HCT116 (cell line): ENCODE measurements around the gene CLIP4. TPM values are rescaled to one million over a fixed set of nuclear protein-coding genes. Genes with fewer than 3 reads are reported as not detected.

Experiments
- ATAC-seq: fragments of 200-7000 bp; cut with Tn5 transposase; 2 replicates; pipeline ENCODE4 v1.9.1; 2020; ENCODE audit warnings: mild to moderate bottlenecking, moderate library complexity
- BruUV-seq: library from RNA; stranded (reverse); fragments of 400-500 nt; replicated peaks from 2 replicates; lab custom pipeline; 2021; lab: Mats Ljungman, UMichigan
- CTCF ChIA-PET: fragments of 300-600 bp; sonication (Branson Sonifier 250); formaldehyde crosslinking; loops from one replicate; lab custom pipeline; 2021; ENCODE audit warnings: antibody characterized with exemption; lab: Charles Lee
- POLR2A ChIA-PET: fragments of 300-600, 350-600 bp; sonication (Branson Sonifier 250); formaldehyde crosslinking; loops from one replicate; lab custom pipeline; 2021; ENCODE audit warnings: antibody characterized with exemption; lab: Charles Lee
- RAD21 ChIA-PET, 2 experiments: fragments of 300-600 bp; sonication (Branson Sonifier 250); formaldehyde crosslinking; loops; one replicate each; lab custom pipeline; 2023; ENCODE audit warnings: low total read pairs in 2 of 2; ENCODE audit not compliant: uncharacterized antibody in 2 of 2, unreplicated experiment in 2 of 2, low non-redundant PET in 1 of 2; lab: Charles Lee
- DNase-seq: peaks from one replicate; pipeline ENCODE4 v3.0.0-alpha.2; 2010; ENCODE audit warnings: low read depth, low spot score
- H2AFZ ChIP-seq: fragments of 200-600 bp; shearing (Covaris generic), sonication (generic); 2 replicates; pipeline ENCODE4 v1.6.1; 2017; ENCODE audit warnings: low read depth, mixed run types, mixed read lengths, antibody characterized with exemption, low read length; ENCODE audit not compliant: poor library complexity, severe bottlenecking
- H3K27ac ChIP-seq: 2 replicates; pipeline ENCODE4 v1.5.1; 2012; ENCODE audit warnings: low read depth, low read length
- H3K27me3 ChIP-seq: fragments of 200-600 bp; sonication (generic); 2 replicates; pipeline ENCODE4 v1.6.1; 2016; ENCODE audit warnings: mixed run types, low read length, mixed read lengths; ENCODE audit not compliant: insufficient read depth
- H3K36me3 ChIP-seq, 2 experiments: fragments of 200-500 bp in 1 of 2; fragments of 200-600 bp in 1 of 2; sonication (Bioruptor generic) in 1 of 2; sonication (generic) in 1 of 2; 2 replicates each; pipeline versions ENCODE4 v1.5.1 to v1.6.1; 2014 to 2016; ENCODE audit warnings: low read length in 2 of 2, inconsistent platforms in 1 of 2, mixed read lengths in 1 of 2, mixed run types in 1 of 2; ENCODE audit not compliant: insufficient read depth in 2 of 2, control insufficient read depth in 1 of 2
- H3K4me1 ChIP-seq, 2 experiments: fragments of 200-600 bp in 1 of 2; sonication (generic) in 1 of 2; 2 replicates each; pipeline versions ENCODE4 v1.5.1 to v1.6.1; 2012 to 2017; ENCODE audit warnings: low read length in 2 of 2, inconsistent platforms in 1 of 2, mild to moderate bottlenecking in 1 of 2, mixed read lengths in 1 of 2, mixed run types in 1 of 2, moderate library complexity in 1 of 2; ENCODE audit not compliant: insufficient read depth in 2 of 2, control insufficient read depth in 1 of 2
- H3K4me2 ChIP-seq: fragments of 200-600 bp; sonication (generic); 2 replicates; pipeline ENCODE4 v1.6.1; 2017; ENCODE audit warnings: mixed run types, low read length, mixed read lengths
- H3K4me3 ChIP-seq, 2 experiments: fragments of 200-600 bp in 1 of 2; sonication (generic) in 1 of 2; replicated peaks in 1 of 2; 2 replicates each; pipeline ENCODE4 v1.5.1; 2011 to 2016; ENCODE audit warnings: low read length in 2 of 2, control low read depth in 1 of 2, low read depth in 1 of 2, mild to moderate bottlenecking in 1 of 2, mixed read lengths in 1 of 2, mixed run types in 1 of 2
- H3K79me2 ChIP-seq: fragments of 200-600 bp; sonication (generic); 2 replicates; pipeline ENCODE4 v1.6.1; 2017; ENCODE audit warnings: mild to moderate bottlenecking, mixed run types, low read length, moderate library complexity, mixed read lengths; ENCODE audit not compliant: insufficient read depth
- H3K9ac ChIP-seq: fragments of 200-600 bp; sonication (generic); 2 replicates; pipeline ENCODE4 v1.6.1; 2016; ENCODE audit warnings: low read length, mixed read lengths
- H3K9me2 ChIP-seq: fragments of 200-600 bp; sonication (generic), shearing (Covaris generic); 2 replicates; pipeline ENCODE4 v1.6.1; 2017; ENCODE audit warnings: mixed run types, mild to moderate bottlenecking, moderate library complexity; ENCODE audit not compliant: insufficient read depth
- H3K9me3 ChIP-seq, 2 experiments: fragments of 200-500 bp in 1 of 2; fragments of 200-600 bp in 1 of 2; sonication (Bioruptor generic) in 1 of 2; sonication (generic) in 1 of 2; 2 replicates each; pipeline ENCODE4 v1.6.1; 2014 to 2017; ENCODE audit warnings: low read length in 2 of 2, mixed read lengths in 2 of 2, inconsistent platforms in 1 of 2, low read depth in 1 of 2, mild to moderate bottlenecking in 1 of 2, mixed run types in 1 of 2, moderate library complexity in 1 of 2; ENCODE audit not compliant: control insufficient read depth in 1 of 2, insufficient read depth in 1 of 2
- H4K20me1 ChIP-seq: fragments of 200-600 bp; sonication (generic), shearing (Covaris generic); 2 replicates; pipeline ENCODE4 v1.6.1; 2017; ENCODE audit warnings: mixed run types, mild to moderate bottlenecking, moderate library complexity; ENCODE audit not compliant: insufficient read depth
- CBX3 ChIP-seq: IDR thresholded peaks from 2 replicates; pipeline ENCODE4 v1.6.1; 2012; ENCODE audit warnings: low read depth
- CEBPB ChIP-seq: IDR thresholded peaks from 2 replicates; pipeline ENCODE4 v1.6.1; 2012; ENCODE audit warnings: low read depth
- ELF1 ChIP-seq: IDR thresholded peaks from 2 replicates; pipeline ENCODE4 v1.6.1; 2012; ENCODE audit warnings: low read depth, borderline replicate concordance
- EZH2phosphoT487 ChIP-seq: fragments of 200-600 bp; IDR thresholded peaks from 2 replicates; pipeline ENCODE4 v1.6.1; 2018; ENCODE audit warnings: antibody characterized with exemption, borderline replicate concordance
- FOSL1 ChIP-seq: IDR thresholded peaks from 2 replicates; pipeline ENCODE4 v1.6.1; 2012; ENCODE audit warnings: low read depth
- JUND ChIP-seq: IDR thresholded peaks from 2 replicates; pipeline ENCODE4 v1.6.1; 2012
- RAD21 ChIP-seq: IDR thresholded peaks from 2 replicates; pipeline ENCODE4 v1.6.1; 2012; ENCODE audit warnings: low read depth, mild to moderate bottlenecking
- SIN3A ChIP-seq: IDR thresholded peaks from 2 replicates; pipeline ENCODE4 v1.6.1; 2012; ENCODE audit warnings: low read depth
- SP1 ChIP-seq: IDR thresholded peaks from 2 replicates; pipeline ENCODE4 v1.6.1; 2012; ENCODE audit warnings: low read depth
- SRF ChIP-seq: IDR thresholded peaks from 2 replicates; pipeline ENCODE4 v1.6.1; 2012; ENCODE audit warnings: low read depth
- ZNF274 ChIP-seq: fragments of 200-500 bp; sonication (Bioruptor generic); IDR thresholded peaks from 2 replicates; pipeline ENCODE4 v1.6.1; 2014; ENCODE audit warnings: mild to moderate bottlenecking, low read depth, low read length, inconsistent platforms
- intact Hi-C: fragments of 100-400 bp; cut with micrococcal nuclease; formaldehyde crosslinking; loops from 2 replicates; pipeline ENCODE4 v1.10.0; 2022
- total RNA-seq: library from RNA; stranded (reverse); gene quantifications from one replicate; pipeline ENCODE4 v1.2.1, GENCODE V29; 2021; ENCODE audit not compliant: unreplicated experiment
- TF ChIP-seq, protein P1 (sequence below): IDR thresholded peaks from 2 replicates; pipeline ENCODE4 v1.6.1; 2012; ENCODE audit warnings: low read depth
- TF ChIP-seq, protein P2 (sequence below): IDR thresholded peaks from 2 replicates; pipeline ENCODE4 v1.6.1; 2012
- TF ChIP-seq, protein P3 (sequence below): IDR thresholded peaks from 2 replicates; pipeline ENCODE4 v1.6.1; 2012
- TF ChIP-seq, protein P4 (sequence below): IDR thresholded peaks from 2 replicates; pipeline ENCODE4 v1.6.1; 2011; ENCODE audit warnings: mild to moderate bottlenecking, low read length, moderate library complexity; ENCODE audit not compliant: insufficient replicate concordance; ENCODE audit errors: extremely low read depth

The CLIP4 gene
- total RNA-seq, 1 experiment from 2014 or later = 27.8 TPM

DNA sequence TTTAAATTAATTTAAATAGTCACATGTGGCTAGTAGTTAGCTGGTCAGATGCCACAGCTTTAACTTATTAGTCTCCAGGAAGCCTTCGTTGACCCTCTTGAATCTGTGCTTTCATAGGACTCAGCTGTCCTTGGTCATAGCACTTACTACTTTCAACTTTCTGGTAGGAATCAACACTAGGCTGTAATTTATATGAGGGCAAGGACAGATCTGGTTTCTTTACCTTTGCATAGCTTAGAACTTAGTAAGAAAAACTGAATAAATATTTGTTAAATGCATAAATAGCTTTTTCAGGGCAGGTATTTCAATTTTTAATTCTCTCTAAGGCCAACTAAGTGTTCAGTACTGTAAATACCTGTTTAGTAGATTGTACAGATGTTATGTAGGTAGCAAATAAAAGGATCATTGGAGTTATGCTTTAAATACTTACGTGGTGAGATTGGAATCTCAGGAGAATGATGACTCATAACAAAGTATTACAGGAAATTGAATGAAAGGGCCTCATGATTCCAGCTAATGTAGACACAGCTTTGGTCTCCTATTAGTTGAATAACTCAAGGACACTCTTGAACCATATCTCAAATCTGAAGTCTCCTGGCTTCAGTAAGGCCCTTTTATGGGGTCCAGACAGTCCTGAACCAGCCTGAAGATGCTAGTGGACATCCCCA, 2.6 kb downstream of the CLIP4 start (continued):
- TF ChIP-seq, protein P1, sequence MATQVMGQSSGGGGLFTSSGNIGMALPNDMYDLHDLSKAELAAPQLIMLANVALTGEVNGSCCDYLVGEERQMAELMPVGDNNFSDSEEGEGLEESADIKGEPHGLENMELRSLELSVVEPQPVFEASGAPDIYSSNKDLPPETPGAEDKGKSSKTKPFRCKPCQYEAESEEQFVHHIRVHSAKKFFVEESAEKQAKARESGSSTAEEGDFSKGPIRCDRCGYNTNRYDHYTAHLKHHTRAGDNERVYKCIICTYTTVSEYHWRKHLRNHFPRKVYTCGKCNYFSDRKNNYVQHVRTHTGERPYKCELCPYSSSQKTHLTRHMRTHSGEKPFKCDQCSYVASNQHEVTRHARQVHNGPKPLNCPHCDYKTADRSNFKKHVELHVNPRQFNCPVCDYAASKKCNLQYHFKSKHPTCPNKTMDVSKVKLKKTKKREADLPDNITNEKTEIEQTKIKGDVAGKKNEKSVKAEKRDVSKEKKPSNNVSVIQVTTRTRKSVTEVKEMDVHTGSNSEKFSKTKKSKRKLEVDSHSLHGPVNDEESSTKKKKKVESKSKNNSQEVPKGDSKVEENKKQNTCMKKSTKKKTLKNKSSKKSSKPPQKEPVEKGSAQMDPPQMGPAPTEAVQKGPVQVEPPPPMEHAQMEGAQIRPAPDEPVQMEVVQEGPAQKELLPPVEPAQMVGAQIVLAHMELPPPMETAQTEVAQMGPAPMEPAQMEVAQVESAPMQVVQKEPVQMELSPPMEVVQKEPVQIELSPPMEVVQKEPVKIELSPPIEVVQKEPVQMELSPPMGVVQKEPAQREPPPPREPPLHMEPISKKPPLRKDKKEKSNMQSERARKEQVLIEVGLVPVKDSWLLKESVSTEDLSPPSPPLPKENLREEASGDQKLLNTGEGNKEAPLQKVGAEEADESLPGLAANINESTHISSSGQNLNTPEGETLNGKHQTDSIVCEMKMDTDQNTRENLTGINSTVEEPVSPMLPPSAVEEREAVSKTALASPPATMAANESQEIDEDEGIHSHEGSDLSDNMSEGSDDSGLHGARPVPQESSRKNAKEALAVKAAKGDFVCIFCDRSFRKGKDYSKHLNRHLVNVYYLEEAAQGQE = no peak

DNA sequence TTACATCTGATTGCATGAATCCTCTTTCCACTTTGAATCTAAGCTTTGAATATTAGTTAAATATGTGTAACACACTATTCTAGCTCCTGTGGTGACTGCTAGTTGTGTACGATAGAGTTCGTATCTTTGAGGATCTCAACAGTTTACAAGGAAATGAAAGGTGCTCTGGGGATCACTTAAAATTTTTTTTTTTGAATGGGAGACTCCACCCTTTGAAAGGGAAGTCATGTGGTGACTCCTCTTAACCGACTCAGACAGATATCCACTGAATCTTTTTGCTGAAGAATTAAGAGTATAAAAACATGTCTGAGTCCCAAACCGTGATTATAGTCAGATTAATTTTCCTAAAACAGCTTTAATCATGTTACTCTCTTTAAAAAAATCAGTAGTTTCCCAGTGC, 4.0 kb downstream of the CLIP4 start:
- H3K4me2 ChIP-seq = peak overlapping the region; percentile 76
- H2AFZ ChIP-seq = no peak overlapping the region
- DNase-seq (no peak), ATAC-seq (no peak)
- H3K36me3 ChIP-seq = no peaks in the 10 kb centered on the region
- H3K79me2 ChIP-seq = peaks cover 58% of the 10 kb centered on the region
- H4K20me1 ChIP-seq = no peaks in the 10 kb centered on the region
- CTCF ChIA-PET = no interaction called here
- H3K4me1 ChIP-seq = peaks cover 41 to 87% of the 10 kb centered on the region in 2 experiments
- intact Hi-C loops = no loop called here
- RAD21 ChIA-PET = no interaction called here
- H3K9ac ChIP-seq = peak overlapping the region; percentile 10; the same call in 1 of the 2 replicates
- no peaks in the 10 kb centered on the region for H3K9me3 ChIP-seq
- no peaks in the 10 kb centered on the region for H3K27me3 ChIP-seq
- no peaks in the 10 kb centered on the region for H3K9me2 ChIP-seq
- no TSS peak for BruUV-seq
- peak overlapping the region; percentile 81; the same call in 1 of the 2 replicates for H3K27ac ChIP-seq
- POLR2A ChIA-PET = interaction anchor here (1.3 to 6.4 kb wide), 3 partner anchors 8 to 13 kb away, joined by 4 to 76 read pairs (median 46); no protein-coding TSS in a partner anchor
- H3K4me3 ChIP-seq = no peak overlapping the region
- TF ChIP-seq, protein P2, sequence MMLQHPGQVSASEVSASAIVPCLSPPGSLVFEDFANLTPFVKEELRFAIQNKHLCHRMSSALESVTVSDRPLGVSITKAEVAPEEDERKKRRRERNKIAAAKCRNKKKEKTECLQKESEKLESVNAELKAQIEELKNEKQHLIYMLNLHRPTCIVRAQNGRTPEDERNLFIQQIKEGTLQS = no peak
- TF ChIP-seq CBX3 = no peak
- TF ChIP-seq SP1 = no peak; the same call in 1 of the 2 replicates
- no peak for TF ChIP-seq EZH2phosphoT487
- TF ChIP-seq FOSL1 = no peak
- no peak for TF ChIP-seq ZNF274
- TF ChIP-seq RAD21 = no peak
- TF ChIP-seq SIN3A = no peak
- no peak for TF ChIP-seq SRF
- TF ChIP-seq JUND = no peak
- TF ChIP-seq, protein P3, sequence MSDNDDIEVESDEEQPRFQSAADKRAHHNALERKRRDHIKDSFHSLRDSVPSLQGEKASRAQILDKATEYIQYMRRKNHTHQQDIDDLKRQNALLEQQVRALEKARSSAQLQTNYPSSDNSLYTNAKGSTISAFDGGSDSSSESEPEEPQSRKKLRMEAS = no peak
- TF ChIP-seq, protein P1 = no peak
- TF ChIP-seq ELF1 = no peak
- TF ChIP-seq CEBPB = no peak
- TF ChIP-seq, protein P4, sequence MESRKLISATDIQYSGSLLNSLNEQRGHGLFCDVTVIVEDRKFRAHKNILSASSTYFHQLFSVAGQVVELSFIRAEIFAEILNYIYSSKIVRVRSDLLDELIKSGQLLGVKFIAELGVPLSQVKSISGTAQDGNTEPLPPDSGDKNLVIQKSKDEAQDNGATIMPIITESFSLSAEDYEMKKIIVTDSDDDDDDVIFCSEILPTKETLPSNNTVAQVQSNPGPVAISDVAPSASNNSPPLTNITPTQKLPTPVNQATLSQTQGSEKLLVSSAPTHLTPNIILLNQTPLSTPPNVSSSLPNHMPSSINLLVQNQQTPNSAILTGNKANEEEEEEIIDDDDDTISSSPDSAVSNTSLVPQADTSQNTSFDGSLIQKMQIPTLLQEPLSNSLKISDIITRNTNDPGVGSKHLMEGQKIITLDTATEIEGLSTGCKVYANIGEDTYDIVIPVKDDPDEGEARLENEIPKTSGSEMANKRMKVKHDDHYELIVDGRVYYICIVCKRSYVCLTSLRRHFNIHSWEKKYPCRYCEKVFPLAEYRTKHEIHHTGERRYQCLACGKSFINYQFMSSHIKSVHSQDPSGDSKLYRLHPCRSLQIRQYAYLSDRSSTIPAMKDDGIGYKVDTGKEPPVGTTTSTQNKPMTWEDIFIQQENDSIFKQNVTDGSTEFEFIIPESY = no peak
